Measurements from ENCODE around the gene ITPRIPL2. TPM values are rescaled to one million over a fixed set of nuclear protein-coding genes. Genes with fewer than 3 reads are reported as not detected.
A peak's percentile ranks its signal among the peaks of the same experiment; 100 is the strongest.

Gene ITPRIPL2
- total RNA-seq, 4 donors from 2014 or later: 23.6 to 38.9 (median 32.5) TPM

DNA sequence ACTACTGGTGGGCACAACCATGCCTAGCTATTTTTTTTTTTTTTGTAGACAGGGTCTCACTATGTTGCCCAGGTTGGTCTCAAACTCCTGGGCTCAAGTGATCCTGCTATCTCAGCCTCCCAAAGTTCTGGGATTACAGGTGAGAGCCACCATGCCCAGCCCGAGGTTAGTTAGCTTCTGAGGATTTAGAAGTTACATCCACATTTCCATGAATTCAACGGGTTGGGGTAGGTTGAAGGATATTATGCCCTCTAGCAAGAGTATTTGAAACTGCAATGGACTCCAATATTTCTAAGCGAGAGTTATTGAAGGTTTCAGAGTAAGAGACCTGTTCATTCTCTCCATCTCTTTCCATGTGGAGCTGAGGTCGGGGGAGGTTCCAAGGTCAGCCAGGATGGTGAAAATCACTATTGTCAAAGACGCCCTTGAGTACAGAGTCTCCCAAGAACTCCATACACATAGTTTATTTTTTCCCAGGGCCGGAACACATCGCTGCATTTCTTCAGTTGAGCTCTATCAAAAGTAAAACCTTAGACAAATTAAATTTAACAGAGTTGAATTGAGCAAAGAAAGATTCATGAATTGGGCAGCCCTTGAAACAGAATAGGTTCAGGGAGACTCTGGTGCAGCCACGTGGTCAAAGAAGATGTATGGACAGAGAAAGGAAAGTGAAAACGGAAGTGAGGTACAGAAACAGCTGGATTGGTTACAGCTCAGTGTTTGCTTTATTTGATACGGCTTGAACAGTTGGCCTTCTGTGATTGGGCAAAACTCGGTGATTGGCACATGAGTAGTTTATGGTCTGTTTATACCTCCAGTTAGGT lies 19.0 kb upstream of the ITPRIPL2 start:
- Histone ChIP-seq H3K9me3 (no peaks in the 10 kb centered on the region), H3K27me3 (no peaks in the 10 kb centered on the region), H3K4me1 (peaks cover 0 to 5% (median 0%) of the 10 kb centered on the region in 4 donors), H3K36me3 (no peaks in the 10 kb centered on the region), H3K27ac (no peak overlapping the region), H3K4me3 (no peak overlapping the region)
- TF ChIP-seq, protein P1, sequence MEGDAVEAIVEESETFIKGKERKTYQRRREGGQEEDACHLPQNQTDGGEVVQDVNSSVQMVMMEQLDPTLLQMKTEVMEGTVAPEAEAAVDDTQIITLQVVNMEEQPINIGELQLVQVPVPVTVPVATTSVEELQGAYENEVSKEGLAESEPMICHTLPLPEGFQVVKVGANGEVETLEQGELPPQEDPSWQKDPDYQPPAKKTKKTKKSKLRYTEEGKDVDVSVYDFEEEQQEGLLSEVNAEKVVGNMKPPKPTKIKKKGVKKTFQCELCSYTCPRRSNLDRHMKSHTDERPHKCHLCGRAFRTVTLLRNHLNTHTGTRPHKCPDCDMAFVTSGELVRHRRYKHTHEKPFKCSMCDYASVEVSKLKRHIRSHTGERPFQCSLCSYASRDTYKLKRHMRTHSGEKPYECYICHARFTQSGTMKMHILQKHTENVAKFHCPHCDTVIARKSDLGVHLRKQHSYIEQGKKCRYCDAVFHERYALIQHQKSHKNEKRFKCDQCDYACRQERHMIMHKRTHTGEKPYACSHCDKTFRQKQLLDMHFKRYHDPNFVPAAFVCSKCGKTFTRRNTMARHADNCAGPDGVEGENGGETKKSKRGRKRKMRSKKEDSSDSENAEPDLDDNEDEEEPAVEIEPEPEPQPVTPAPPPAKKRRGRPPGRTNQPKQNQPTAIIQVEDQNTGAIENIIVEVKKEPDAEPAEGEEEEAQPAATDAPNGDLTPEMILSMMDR (IDR thresholded peaks at IDR 0.05): no peak
- TF ChIP-seq POLR2A (IDR thresholded peaks at IDR 0.05): no peak
- peak in 1 of 3 donors; percentile 71 for DNase-seq

DNA sequence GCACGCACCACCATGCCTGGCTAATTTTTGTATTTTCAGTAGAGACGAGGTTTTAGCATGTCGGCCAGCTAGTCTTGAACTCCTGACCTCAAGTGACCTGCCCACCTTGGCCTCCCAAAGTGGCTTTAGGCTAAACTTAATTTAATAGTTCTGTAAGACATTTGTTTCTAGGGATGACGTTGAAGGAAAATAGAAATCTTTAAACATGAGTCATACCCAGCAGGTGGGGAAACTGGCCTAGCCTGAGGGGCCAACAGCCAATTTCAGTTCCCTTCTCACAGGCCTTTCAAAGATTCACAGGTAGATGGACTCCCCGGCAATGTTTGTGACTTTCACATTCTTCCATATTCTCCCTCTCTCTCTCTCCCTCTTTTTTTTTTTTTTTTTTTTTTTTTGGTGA lies 18.1 kb upstream of the ITPRIPL2 start:
- no peak for TF ChIP-seq POLR2A (IDR thresholded peaks at IDR 0.05)
- TF ChIP-seq, protein P1 (IDR thresholded peaks at IDR 0.05): no peak
- Histone ChIP-seq H3K27ac (no peak overlapping the region), H3K27me3 (no peaks in the 10 kb centered on the region), H3K9me3 (no peaks in the 10 kb centered on the region), H3K4me3 (no peak overlapping the region), H3K4me1 (peaks cover 0 to 5% (median 0%) of the 10 kb centered on the region in 4 donors), H3K36me3 (no peaks in the 10 kb centered on the region)
- DNase-seq: no peak

DNA sequence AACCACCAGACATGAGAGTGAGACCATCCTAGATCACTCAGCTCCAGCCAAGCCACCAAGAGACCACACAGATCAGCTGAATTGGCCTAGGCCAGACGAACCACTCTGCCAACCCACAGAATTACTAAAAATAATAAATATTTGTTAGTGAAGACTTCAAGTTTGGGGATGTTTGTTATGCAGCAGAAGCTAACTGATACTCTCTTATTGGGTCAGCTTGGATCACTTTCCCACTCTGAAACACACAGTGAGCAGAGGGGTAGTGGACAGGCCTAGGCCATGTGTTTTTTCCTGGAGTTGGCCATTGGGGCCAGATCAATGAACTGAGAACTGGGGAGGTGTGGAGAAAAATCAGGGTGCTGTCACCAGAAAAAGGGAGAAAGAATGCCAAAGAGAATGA lies 15.6 kb upstream of the ITPRIPL2 start:
- H3K4me3 ChIP-seq: no peak overlapping the region
- no peaks in the 10 kb centered on the region for H3K27me3 ChIP-seq
- no peak overlapping the region for H3K27ac ChIP-seq
- TF ChIP-seq, protein P1 (IDR thresholded peaks at IDR 0.05): no peak
- no peak for TF ChIP-seq POLR2A (IDR thresholded peaks at IDR 0.05)
- H3K9me3 ChIP-seq: no peaks in the 10 kb centered on the region
- no peaks in the 10 kb centered on the region for H3K36me3 ChIP-seq
- H3K4me1 ChIP-seq: peaks cover 0 to 5% (median 0%) of the 10 kb centered on the region in 4 donors
- DNase-seq: peak in 1 of 3 donors; percentile 8

DNA sequence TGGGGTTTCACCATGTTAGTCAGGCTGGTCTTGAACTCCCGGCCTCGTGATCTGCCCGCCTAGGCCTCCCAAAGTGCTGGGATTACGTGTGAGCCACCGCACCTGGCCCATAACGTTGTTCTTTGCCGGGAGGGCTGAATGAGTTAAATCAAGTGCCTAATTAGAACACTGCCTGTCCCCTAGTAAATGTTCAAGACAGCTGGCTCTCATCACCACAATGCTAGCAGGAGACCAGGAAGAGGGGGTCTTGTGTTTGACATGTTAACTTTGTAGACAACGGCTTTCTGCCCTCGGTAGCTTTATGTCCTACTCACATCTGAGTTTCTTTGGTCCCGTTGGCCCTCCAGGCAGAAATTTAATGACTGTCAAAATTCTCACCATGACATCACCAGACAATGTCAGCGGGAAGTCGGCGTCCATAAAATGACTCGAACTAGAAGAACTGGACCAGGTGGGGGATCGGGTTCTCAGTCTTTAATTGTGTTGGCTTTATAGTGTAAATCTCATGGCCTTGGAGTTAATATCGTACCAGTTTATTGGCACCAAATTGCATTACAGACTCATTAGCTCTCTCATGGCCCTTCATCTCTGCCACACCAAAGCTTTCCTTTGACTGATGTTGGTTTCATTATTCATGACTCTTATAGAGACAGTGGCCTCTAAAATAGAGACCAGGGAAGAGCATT lies 11.4 kb upstream of the ITPRIPL2 start:
- Histone ChIP-seq H3K36me3 (no peaks in the 10 kb centered on the region), H3K4me3 (no peak overlapping the region), H3K27ac (no peak overlapping the region), H3K27me3 (no peaks in the 10 kb centered on the region), H3K4me1 (peaks cover 0 to under 1% (median 0%) of the 10 kb centered on the region in 4 donors), H3K9me3 (no peaks in the 10 kb centered on the region)
- no peak for DNase-seq
- TF ChIP-seq, protein P1 (IDR thresholded peaks at IDR 0.05): no peak
- no peak for TF ChIP-seq POLR2A (IDR thresholded peaks at IDR 0.05)

DNA sequence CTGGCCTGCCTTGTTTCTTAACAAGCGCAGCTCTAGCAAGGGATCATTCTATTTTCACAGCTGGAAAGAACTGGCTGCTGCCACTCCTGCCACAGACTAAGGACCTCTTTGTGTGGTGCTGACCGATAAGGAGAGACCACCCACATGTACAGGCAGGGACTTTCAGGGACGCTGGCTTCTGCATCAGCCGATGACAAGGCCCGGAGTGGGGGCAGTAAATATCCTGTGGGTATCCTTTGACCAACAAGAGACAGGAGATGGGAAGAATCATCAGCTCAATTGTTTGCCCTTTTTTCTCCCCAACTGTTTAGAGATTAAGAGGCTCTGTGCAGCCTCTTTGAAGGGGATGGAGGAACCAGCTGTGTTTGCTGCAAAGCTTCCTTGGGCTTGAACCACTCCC lies 9.2 kb upstream of the ITPRIPL2 start:
- Histone ChIP-seq H3K36me3 (no peaks in the 10 kb centered on the region), H3K4me1 (peaks cover 0 to 10% (median 0%) of the 10 kb centered on the region in 4 donors), H3K4me3 (no peak overlapping the region), H3K9me3 (no peaks in the 10 kb centered on the region), H3K27me3 (no peaks in the 10 kb centered on the region), H3K27ac (no peak overlapping the region)
- peak in 1 of 3 donors; percentile 13 for DNase-seq
- TF ChIP-seq, protein P1 (IDR thresholded peaks at IDR 0.05): no peak
- TF ChIP-seq POLR2A (IDR thresholded peaks at IDR 0.05): no peak
